Measurements from ENCODE around the gene PLA2G10. TPM values are rescaled to one million over a fixed set of nuclear protein-coding genes. Genes with fewer than 3 reads are reported as not detected.
"Not testable (repeated sequence)": the region's sequence is repeated elsewhere in the genome, so short reads cannot be mapped to it uniquely, and the experiment has no call there.

Gene PLA2G10
- total and polyA plus RNA-seq, 7 donors = not detected

DNA sequence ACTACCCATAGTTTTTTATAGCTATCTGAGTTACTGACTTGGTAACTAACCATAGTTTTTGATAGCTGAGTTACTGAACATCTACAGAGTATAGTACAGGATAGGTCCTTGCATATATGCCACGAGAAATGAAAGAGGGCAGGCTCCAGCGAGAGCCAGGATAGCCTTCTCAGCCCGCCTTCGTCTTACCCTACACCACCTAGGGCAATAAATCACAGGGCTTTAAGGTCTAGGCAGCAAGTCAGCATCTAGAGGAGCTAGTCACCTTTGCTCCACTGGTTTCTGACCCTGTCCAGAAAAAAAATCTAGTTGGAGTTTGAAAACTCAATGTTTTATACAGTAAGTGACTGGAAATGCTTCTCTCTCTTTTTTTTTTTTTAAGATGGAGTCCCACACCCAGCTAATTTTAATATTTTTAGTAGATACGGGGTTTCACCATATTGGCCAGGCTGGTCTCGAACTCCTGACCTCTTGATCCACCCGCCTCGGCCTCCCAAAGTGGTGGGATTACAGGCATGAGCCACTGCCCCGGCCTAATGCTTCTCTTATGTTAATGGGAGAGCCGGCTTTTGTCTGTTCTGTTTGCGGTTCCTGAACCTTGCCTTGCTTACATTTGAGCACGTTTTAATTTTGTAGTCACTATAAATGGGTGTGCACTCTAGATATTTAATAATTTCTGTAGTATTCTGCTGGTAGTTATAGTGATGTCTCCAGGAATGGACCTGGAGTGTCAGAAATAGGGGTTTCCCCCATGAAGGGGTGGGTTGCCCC, 58.5 kb downstream of the PLA2G10 start:
- H3K27ac ChIP-seq = no peak overlapping the region
- peaks cover 45% of the 10 kb centered on the region for H3K4me1 ChIP-seq
- intact Hi-C loops (cut with DNase I) = no loop called here

DNA sequence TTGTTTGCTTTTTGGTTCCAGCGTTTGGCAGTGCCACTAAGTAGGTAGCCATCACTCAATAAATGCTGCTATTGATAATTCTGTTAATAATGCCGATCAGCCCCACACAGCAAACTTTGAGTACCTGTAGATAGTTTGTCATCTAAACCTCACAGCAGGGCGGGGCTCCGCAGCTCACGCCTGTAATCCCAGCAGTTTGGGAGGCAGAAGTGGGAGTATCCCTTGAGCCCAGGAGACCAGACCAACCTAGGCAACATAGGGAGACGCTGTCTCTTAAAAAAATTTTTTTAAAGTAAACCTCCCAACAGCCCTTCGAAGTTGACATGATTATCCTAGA, 59.8 kb downstream of the PLA2G10 start:
- WGBS, 3 donors = 69 to 70% (median 69%) methylated on average over 7 of the region's 7 CpGs
- Histone ChIP-seq H3K4me1 (peaks cover 49% of the 10 kb centered on the region), H3K4me3 (peak overlapping the region; percentile 98), H3K36me3 (ENCODE audit: insufficient read depth in 1 of 2, low read depth in 1 of 2) (peaks cover 0 to 10% of the 10 kb centered on the region in 2 donors), H3K9me3 (no peaks in the 10 kb centered on the region), H3K27ac (peak overlapping the region; percentile 95), H3K27me3 (ENCODE audit: insufficient read depth in 3 of 3, low read length in 2 of 3) (no peaks in the 10 kb centered on the region)
- ATAC-seq = no peak
- intact Hi-C loops (cut with DNase I) = no loop called here
- TF ChIP-seq, protein P1, sequence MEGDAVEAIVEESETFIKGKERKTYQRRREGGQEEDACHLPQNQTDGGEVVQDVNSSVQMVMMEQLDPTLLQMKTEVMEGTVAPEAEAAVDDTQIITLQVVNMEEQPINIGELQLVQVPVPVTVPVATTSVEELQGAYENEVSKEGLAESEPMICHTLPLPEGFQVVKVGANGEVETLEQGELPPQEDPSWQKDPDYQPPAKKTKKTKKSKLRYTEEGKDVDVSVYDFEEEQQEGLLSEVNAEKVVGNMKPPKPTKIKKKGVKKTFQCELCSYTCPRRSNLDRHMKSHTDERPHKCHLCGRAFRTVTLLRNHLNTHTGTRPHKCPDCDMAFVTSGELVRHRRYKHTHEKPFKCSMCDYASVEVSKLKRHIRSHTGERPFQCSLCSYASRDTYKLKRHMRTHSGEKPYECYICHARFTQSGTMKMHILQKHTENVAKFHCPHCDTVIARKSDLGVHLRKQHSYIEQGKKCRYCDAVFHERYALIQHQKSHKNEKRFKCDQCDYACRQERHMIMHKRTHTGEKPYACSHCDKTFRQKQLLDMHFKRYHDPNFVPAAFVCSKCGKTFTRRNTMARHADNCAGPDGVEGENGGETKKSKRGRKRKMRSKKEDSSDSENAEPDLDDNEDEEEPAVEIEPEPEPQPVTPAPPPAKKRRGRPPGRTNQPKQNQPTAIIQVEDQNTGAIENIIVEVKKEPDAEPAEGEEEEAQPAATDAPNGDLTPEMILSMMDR (IDR thresholded peaks at IDR 0.05) = no peak
- DNase-seq = no peak

More for the DNA sequence above, 58.5 kb downstream of the PLA2G10 start:
- DNase-seq = no peak
- 65 to 70% (median 69%) methylated on average over 12 of the region's 12 CpGs for WGBS, 3 donors
- no peak overlapping the region for H3K4me3 ChIP-seq
- H3K36me3 ChIP-seq (ENCODE audit: insufficient read depth in 1 of 2, low read depth in 1 of 2) = peaks cover 0 to 10% of the 10 kb centered on the region in 2 donors
- no peaks in the 10 kb centered on the region for H3K27me3 ChIP-seq (ENCODE audit: insufficient read depth in 3 of 3, low read length in 2 of 3)
- no peaks in the 10 kb centered on the region for H3K9me3 ChIP-seq
- no peak for ATAC-seq
- TF ChIP-seq, protein P1 (IDR thresholded peaks at IDR 0.05) = no peak

DNA sequence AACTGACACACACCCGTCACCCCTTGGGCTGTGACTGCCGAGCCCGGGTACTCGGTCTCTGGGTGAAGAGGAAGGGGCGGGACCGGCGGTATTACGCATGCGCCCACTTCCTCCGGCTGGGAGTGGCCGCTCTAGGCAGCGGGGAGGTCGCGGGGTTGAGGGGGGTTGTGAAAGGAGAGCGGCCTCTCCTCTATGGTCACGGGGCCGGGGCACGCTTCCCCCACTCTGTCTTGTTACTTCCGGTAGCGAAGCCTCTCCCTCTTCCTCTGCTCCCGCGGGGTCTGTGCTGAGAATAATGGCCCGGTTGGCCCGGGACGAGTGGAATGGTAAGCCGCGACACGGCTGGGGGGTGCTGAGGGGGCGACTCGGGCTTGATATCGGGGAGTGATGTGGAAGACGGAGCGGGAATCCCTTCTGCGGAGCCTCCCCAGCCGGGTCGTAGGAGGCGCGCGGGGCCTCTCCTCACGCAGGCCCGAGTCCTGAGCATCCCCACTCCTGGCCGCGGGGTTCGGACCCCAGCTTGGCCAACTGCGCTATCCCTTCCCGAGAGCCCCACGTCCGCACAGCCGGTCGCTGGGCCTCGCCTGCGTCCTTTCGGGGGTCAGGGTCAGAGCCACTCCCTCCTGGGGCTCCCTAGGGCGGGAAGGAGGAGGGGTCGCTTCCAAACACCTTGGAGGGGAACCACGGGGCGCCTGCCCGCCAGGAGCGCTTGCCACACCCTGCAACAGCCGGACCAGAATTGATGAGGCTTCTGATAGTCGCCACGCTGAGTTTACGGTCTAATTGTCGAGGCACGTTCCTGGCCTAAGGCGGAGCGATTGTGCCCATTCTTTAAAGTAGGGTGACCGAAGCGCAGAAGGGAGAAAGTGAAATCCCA, 61.2 kb downstream of the PLA2G10 start, which contains the start of gene BFAR:
BFAR (plus strand) TSS at position 259 of the 877 bp plus-strand sequence. CDS start 11,396 bp downstream, outside the sequence.
- peak within 1 kb of the TSS; percentile 98 for H3K4me3 ChIP-seq
- TF ChIP-seq, protein P1 (IDR thresholded peaks at IDR 0.05) = no peak
- no peaks in the 10 kb centered on the region for H3K9me3 ChIP-seq
- intact Hi-C loops (cut with DNase I) = no loop called here
- DNase-seq (peak; percentile 99 to 100), ATAC-seq (peak; percentile 89 to 93 (median 90))
- no peaks in the 10 kb centered on the region for H3K27me3 ChIP-seq (ENCODE audit: insufficient read depth in 3 of 3, low read length in 2 of 3)
- peak within 1 kb of the TSS; percentile 95 for H3K27ac ChIP-seq
- WGBS, 3 donors = 0% methylated on average over 56 to 69 of the region's 69 CpGs
- H3K4me1 ChIP-seq = peaks cover 59% of the 10 kb centered on the region
- peaks cover 0 to 13% of the 10 kb centered on the region in 2 donors for H3K36me3 ChIP-seq (ENCODE audit: insufficient read depth in 1 of 2, low read depth in 1 of 2)

DNA sequence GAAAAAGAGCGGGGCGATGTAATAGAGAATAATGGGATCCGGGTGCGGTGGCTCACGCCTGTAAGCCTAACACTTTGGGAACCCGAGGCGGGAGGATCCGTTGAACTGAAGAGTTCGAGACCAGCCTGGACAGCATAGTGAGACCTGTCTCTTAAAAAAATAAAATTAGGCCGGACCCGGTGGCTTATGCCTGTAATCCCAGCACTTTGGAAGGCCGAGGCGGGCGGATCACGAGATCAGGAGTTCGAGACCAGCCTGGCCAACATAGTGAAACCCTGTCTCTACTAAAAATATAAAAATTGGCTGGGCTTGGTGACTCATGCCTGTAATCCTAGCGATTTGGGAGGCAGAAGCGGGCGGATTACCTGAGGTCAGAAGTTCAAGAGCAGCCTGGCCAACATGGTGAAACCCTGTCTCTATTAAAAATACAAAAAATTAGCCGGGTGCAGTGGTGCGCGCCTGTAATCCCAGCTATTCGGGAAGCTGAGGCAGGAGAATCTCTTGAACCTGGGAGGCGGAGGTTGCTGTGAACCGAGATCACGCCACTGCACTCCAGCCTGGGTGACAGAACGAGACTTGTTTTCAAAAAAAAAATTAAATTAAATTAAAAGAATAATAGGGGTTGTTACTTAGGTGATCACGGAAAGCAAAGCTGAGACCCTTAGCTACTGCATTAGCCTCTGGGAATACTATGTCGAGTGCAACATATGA, 63.3 kb downstream of the PLA2G10 start:
- DNase-seq; intact Hi-C loops (cut with DNase I); ATAC-seq; H3K27me3 ChIP-seq (ENCODE audit: insufficient read depth in 3 of 3, low read length in 2 of 3); H3K9me3 ChIP-seq: not testable (repeated sequence)
- peaks cover 0 to 32% of the 10 kb centered on the region in 2 donors for H3K36me3 ChIP-seq (ENCODE audit: insufficient read depth in 1 of 2, low read depth in 1 of 2)
- 78 to 79% (median 78%) methylated on average over 29 of the region's 29 CpGs for WGBS, 3 donors
- peaks cover 47% of the 10 kb centered on the region for H3K4me1 ChIP-seq
- peak overlapping the region; percentile 100 for H3K4me3 ChIP-seq
- peak overlapping the region; percentile 99 for H3K27ac ChIP-seq

Data from psoas muscle (tissue), 8 donors.